HG03135 (cell line): ENCODE results near the gene CASQ1.

Experiments used
- ATAC-seq: cut with Tn5 transposase; IDR thresholded peaks from one replicate; pipeline ENCODE4 v1.9.1; 2021; ENCODE audit warnings: mild to moderate bottlenecking, moderate library complexity; ENCODE audit not compliant: unreplicated experiment

The CASQ1 gene

GRCh38 chr1:160224606-160225005 lies 34.2 kb downstream of the CASQ1 start:
- ATAC-seq, result no peak

GRCh38 chr1:160225345-160225744 lies 35.0 kb downstream of the CASQ1 start:
- no peak for ATAC-seq

- no peak for ATAC-seq
Measured at GRCh38 chr1:160226623-160227022, 36.2 kb downstream of the CASQ1 start.

GRCh38 chr1:160227034-160227433 lies 36.7 kb downstream of the CASQ1 start:
- ATAC-seq, result no peak

GRCh38 chr1:160227561-160227960 lies 37.2 kb downstream of the CASQ1 start:
- ATAC-seq, result no peak

GRCh38 chr1:160228431-160228830 lies 38.1 kb downstream of the CASQ1 start:
- ATAC-seq, result no peak

GRCh38 chr1:160232911-160233310 lies 42.5 kb downstream of the CASQ1 start:
- no peak for ATAC-seq

GRCh38 chr1:160236806-160237205 lies 46.4 kb downstream of the CASQ1 start:
- no peak for ATAC-seq

GRCh38 chr1:160237558-160237957 lies 47.2 kb downstream of the CASQ1 start:
- ATAC-seq, result no peak

- no peak for ATAC-seq
Measured at GRCh38 chr1:160238408-160238807, 48.0 kb downstream of the CASQ1 start.

- no peak for ATAC-seq
Measured at GRCh38 chr1:160239582-160240299, 49.4 kb downstream of the CASQ1 start.

GRCh38 chr1:160243767-160244166 lies 53.4 kb downstream of the CASQ1 start:
- ATAC-seq, result no peak

- ATAC-seq, result no peak
Measured at GRCh38 chr1:160244209-160244608, 53.8 kb downstream of the CASQ1 start.

- no peak for ATAC-seq
Measured at GRCh38 chr1:160245434-160245833, 55.1 kb downstream of the CASQ1 start.

- no peak for ATAC-seq
Measured at GRCh38 chr1:160247053-160247452, 56.7 kb downstream of the CASQ1 start.

- no peak for ATAC-seq
Measured at GRCh38 chr1:160251011-160251410, 60.6 kb downstream of the CASQ1 start.
